OCI-LY7 (cell line): ENCODE results near the gene ZNF727.

Source experiments
- EZH2phosphoT487 ChIP-seq: fragments of 200-600 bp; sonication (generic); IDR thresholded peaks from 2 replicates; pipeline ENCODE4 v1.6.1; 2018; ENCODE audit warnings: low read depth, borderline replicate concordance, mild to moderate bottlenecking, mixed run types, antibody characterized with exemption, low read length, moderate library complexity, mixed read lengths
- TF ChIP-seq, protein P1 (sequence below): fragments of 200-600 bp; sonication (generic); conservative IDR thresholded peaks from 2 replicates; pipeline ENCODE4 v1.5.1; 2014; ENCODE audit warnings: mild to moderate bottlenecking, antibody characterized with exemption, low read length, moderate library complexity, mixed read lengths

DNA sequence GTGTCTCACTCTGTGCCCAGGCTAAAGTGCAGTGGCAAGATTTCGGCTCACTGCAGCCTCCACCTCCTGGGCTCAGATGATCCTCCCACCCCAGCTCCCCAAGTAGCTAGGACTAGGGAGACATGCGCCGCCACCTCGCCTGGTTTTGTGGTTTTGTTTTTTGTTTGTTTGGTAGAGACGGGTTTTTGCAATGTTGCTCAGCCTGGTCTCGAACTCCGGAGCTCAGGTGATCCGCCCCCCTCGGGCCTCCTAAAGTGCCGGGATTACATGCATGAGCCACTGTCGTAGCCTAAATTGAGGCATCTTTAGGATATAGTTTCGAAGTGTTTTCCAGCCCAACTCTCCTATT, 781 bp downstream of the ZNF727 start:
- TF ChIP-seq, protein P1, sequence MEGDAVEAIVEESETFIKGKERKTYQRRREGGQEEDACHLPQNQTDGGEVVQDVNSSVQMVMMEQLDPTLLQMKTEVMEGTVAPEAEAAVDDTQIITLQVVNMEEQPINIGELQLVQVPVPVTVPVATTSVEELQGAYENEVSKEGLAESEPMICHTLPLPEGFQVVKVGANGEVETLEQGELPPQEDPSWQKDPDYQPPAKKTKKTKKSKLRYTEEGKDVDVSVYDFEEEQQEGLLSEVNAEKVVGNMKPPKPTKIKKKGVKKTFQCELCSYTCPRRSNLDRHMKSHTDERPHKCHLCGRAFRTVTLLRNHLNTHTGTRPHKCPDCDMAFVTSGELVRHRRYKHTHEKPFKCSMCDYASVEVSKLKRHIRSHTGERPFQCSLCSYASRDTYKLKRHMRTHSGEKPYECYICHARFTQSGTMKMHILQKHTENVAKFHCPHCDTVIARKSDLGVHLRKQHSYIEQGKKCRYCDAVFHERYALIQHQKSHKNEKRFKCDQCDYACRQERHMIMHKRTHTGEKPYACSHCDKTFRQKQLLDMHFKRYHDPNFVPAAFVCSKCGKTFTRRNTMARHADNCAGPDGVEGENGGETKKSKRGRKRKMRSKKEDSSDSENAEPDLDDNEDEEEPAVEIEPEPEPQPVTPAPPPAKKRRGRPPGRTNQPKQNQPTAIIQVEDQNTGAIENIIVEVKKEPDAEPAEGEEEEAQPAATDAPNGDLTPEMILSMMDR: no peak
- no peak for TF ChIP-seq EZH2phosphoT487
